Suprapubic skin (tissue), 3 donors: ENCODE measurements around the gene MBD1.
A peak's percentile ranks its signal among the peaks of the same experiment; 100 is the strongest.

Experiments
- CTCF ChIP-seq, 2 donors: fragments of 200-600 bp in 1 of 2; fragments of 450-650 bp in 1 of 2; sonication (generic) in 1 of 2; IDR thresholded peaks; one replicate each; pipeline ENCODE4 v1.5.1; 2016 to 2019; ENCODE audit warnings: antibody characterized with exemption in 2 of 2, mild to moderate bottlenecking in 1 of 2, moderate library complexity in 1 of 2
- POLR2A ChIP-seq, 2 donors: fragments of 450-650 bp; IDR thresholded peaks; one replicate each; pipeline ENCODE4 v1.6.1; 2017; ENCODE audit warnings: antibody characterized with exemption in 2 of 2, mild to moderate bottlenecking in 2 of 2, moderate library complexity in 2 of 2

- no peak for TF ChIP-seq POLR2A (IDR thresholded peaks at IDR 0.05)
- peak; percentile 32 to 46 for TF ChIP-seq CTCF (IDR thresholded peaks at IDR 0.05)
These were observed 6.4 kb upstream of the MBD1 start, which contains the start of gene CXXC1 for GRCh38 chr18:50287441-50288347.
